Smooth muscle cell (in vitro differentiated cells): ENCODE data around the gene SLCO3A1. TPM values are rescaled to one million over a fixed set of nuclear protein-coding genes. Genes with fewer than 3 reads are reported as not detected.

Experiments used
- DNase-seq: peaks from one replicate; lab custom pipeline; 2025; ENCODE audit not compliant: unreplicated experiment; lab: John Stamatoyannopoulos, UW
- H2AFZ ChIP-seq: fragments of 200-600 bp; sonication (generic); 2 replicates; pipeline ENCODE4 v1.6.0; 2016; ENCODE audit warnings: antibody characterized with exemption, low read depth, mild to moderate bottlenecking
- H3F3A ChIP-seq: fragments of 200-600 bp; sonication (generic); 2 replicates; pipeline ENCODE4 v1.6.0; 2017; ENCODE audit warnings: antibody characterized with exemption, low read depth
- H3K27ac ChIP-seq: fragments of 200-600 bp; sonication (generic); 2 replicates; pipeline ENCODE4 v1.5.1; 2016; ENCODE audit warnings: low read depth, mild to moderate bottlenecking
- H3K27me3 ChIP-seq: fragments of 200-600 bp; sonication (generic); 2 replicates; pipeline ENCODE4 v1.6.1; 2016; ENCODE audit warnings: low read depth, mild to moderate bottlenecking
- H3K36me3 ChIP-seq: fragments of 200-600 bp; sonication (generic); 2 replicates; pipeline ENCODE4 v1.5.1; 2016; ENCODE audit warnings: low read depth
- H3K4me1 ChIP-seq: fragments of 200-600 bp; sonication (generic); 2 replicates; pipeline ENCODE4 v1.5.1; 2016; ENCODE audit warnings: low read depth
- H3K4me2 ChIP-seq: fragments of 200-600 bp; sonication (generic); 2 replicates; pipeline ENCODE4 v1.6.0; 2016; ENCODE audit warnings: mild to moderate bottlenecking
- H3K4me3 ChIP-seq: fragments of 200-600 bp; sonication (generic); 2 replicates; pipeline ENCODE4 v1.5.1; 2016; ENCODE audit warnings: mild to moderate bottlenecking
- H3K79me2 ChIP-seq: fragments of 200-600 bp; sonication (generic); 2 replicates; pipeline ENCODE4 v1.6.0; 2016; ENCODE audit warnings: low read depth, mild to moderate bottlenecking
- H3K9ac ChIP-seq: fragments of 200-600 bp; sonication (generic); 2 replicates; pipeline ENCODE4 v1.6.0; 2016; ENCODE audit warnings: low read depth
- H3K9me3 ChIP-seq: fragments of 200-600 bp; sonication (generic); replicated peaks from 2 replicates; pipeline ENCODE4 v1.5.1; 2016; ENCODE audit warnings: low read depth
- H4K20me1 ChIP-seq: fragments of 200-600 bp; sonication (generic); 2 replicates; pipeline ENCODE4 v1.6.0; 2016; ENCODE audit warnings: low read depth
- CTCF ChIP-seq: fragments of 200-600 bp; sonication (generic); IDR thresholded peaks from 2 replicates; pipeline ENCODE4 v1.5.1; 2017; ENCODE audit warnings: borderline replicate concordance, mild to moderate bottlenecking, antibody characterized with exemption; ENCODE audit not compliant: insufficient read depth, poor library complexity, severe bottlenecking
- WGBS: methylation state at CpG from one replicate; pipeline ENCODE4 v1.1.7; 2016; ENCODE audit warnings: low lambda C conversion rate; 5-methylcytosine and 5-hydroxymethylcytosine counted together
- polyA plus RNA-seq: library from polyadenylated mRNA; unstranded; fragments of >200 nt; fragmentation: Nextera tagmentation; extraction: Ambion mirVana; gene quantifications from 2 replicates; pipeline ENCODE4 v1.2.1, GENCODE V29; 2016
- total RNA-seq: library from RNA; depleted of rRNA; stranded (reverse); fragments of >200 nt; gene quantifications from 2 replicates; pipeline ENCODE4 v1.2.3, GENCODE V29; 2014

SLCO3A1 gene
- total and polyA plus RNA-seq, 2 experiments from 2014 or later = 1.3 to 12.6 TPM

GRCh38 chr15:91895051-91895450 is 41.5 kb downstream of the SLCO3A1 start:
- Histone ChIP-seq H3K27me3 (no peaks in the 10 kb centered on the region), H3K4me1 (no peaks in the 10 kb centered on the region), H3F3A (no peaks in the 10 kb centered on the region), H3K36me3 (no peaks in the 10 kb centered on the region), H4K20me1 (no peaks in the 10 kb centered on the region), H3K9ac (no peak overlapping the region), H3K79me2 (no peaks in the 10 kb centered on the region), H2AFZ (no peak overlapping the region), H3K4me3 (no peak overlapping the region), H3K27ac (peak overlapping the region; percentile 48), H3K9me3 (no peaks in the 10 kb centered on the region), H3K4me2 (no peak overlapping the region)
- TF ChIP-seq CTCF = no peak
- WGBS = 88% methylated on average over 1 of the region's 1 CpG
- no peak for DNase-seq

GRCh38 chr15:91896341-91897055 is 43.0 kb downstream of the SLCO3A1 start:
- H3K27me3 ChIP-seq = no peaks in the 10 kb centered on the region
- H3K79me2 ChIP-seq = no peaks in the 10 kb centered on the region
- WGBS = 89% methylated on average over 5 of the region's 5 CpGs
- no peak for TF ChIP-seq CTCF
- no peaks in the 10 kb centered on the region for H3K4me1 ChIP-seq
- no peak for DNase-seq
- H3K4me3 ChIP-seq = no peak overlapping the region
- H3K27ac ChIP-seq = no peak overlapping the region
- no peaks in the 10 kb centered on the region for H3K36me3 ChIP-seq
- H3K4me2 ChIP-seq = no peak overlapping the region
- H3K9me3 ChIP-seq = no peaks in the 10 kb centered on the region
- no peaks in the 10 kb centered on the region for H3F3A ChIP-seq
- no peaks in the 10 kb centered on the region for H4K20me1 ChIP-seq
- no peak overlapping the region for H2AFZ ChIP-seq
- no peak overlapping the region for H3K9ac ChIP-seq

- H3K27ac ChIP-seq = no peak overlapping the region
- H3K36me3 ChIP-seq = no peaks in the 10 kb centered on the region
- H3K4me3 ChIP-seq = no peak overlapping the region
- no peaks in the 10 kb centered on the region for H4K20me1 ChIP-seq
- no peak for DNase-seq
- no peaks in the 10 kb centered on the region for H3K79me2 ChIP-seq
- H3K27me3 ChIP-seq = no peaks in the 10 kb centered on the region
- no peaks in the 10 kb centered on the region for H3F3A ChIP-seq
- no peak overlapping the region for H3K9ac ChIP-seq
- no peak overlapping the region for H3K4me2 ChIP-seq
- TF ChIP-seq CTCF = no peak
- no peak overlapping the region for H2AFZ ChIP-seq
- no peaks in the 10 kb centered on the region for H3K4me1 ChIP-seq
- no peaks in the 10 kb centered on the region for H3K9me3 ChIP-seq
- 90% methylated on average over 14 of the region's 14 CpGs for whole genome bisulfite sequencing
Observed at GRCh38 chr15:91897585-91898372, 44.3 kb downstream of the SLCO3A1 start.
